GM19455 (cell line): Measurements from ENCODE around the gene SH3D19.
A peak's percentile ranks its signal among the peaks of the same experiment; 100 is the strongest.
"Not testable (repeated sequence)": the region's sequence is repeated elsewhere in the genome, so short reads cannot be mapped to it uniquely, and the experiment has no call there.

Source experiments
- ATAC-seq: cut with Tn5 transposase; IDR thresholded peaks from one replicate; pipeline ENCODE4 v1.9.1; 2021; ENCODE audit not compliant: unreplicated experiment

The SH3D19 gene

DNA sequence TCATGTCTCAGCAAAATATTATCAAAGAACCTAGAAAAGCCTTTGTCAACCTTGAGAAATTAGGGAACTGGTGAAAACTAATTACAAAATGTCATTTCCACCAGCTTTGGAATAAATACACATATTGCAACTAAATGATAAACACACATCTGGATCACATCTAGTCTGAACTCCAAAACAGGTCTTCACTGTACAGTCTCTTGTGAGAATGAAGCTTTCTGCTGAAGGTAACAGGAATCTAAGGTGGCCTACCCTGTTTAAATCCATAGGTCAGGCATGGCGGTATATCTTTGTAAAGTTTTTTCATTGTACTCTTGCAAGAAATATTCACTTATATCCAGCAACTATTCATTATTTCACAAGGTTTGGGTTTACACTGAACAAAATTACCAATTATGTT is 1.7 kb downstream of the SH3D19 start:
- ATAC-seq, result no peak

DNA sequence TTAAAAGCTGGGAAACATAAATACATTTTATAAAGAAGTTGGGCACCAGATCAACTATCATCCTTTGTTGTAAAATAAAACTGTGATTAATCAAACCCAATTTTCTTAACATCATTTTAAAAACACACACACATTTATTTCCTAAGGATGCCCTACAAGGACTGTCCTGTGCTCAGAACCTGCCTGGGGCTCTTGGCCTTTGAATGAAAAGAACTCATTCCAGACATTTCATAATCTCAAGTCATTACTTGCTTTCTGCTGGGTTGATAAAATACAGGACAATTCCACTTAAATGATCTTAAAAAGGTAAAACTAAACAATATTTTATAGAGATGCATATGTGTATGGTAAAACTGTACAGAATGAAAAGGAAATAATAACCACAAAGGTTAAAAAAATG is 2.8 kb downstream of the SH3D19 start:
- ATAC-seq, result no peak

DNA sequence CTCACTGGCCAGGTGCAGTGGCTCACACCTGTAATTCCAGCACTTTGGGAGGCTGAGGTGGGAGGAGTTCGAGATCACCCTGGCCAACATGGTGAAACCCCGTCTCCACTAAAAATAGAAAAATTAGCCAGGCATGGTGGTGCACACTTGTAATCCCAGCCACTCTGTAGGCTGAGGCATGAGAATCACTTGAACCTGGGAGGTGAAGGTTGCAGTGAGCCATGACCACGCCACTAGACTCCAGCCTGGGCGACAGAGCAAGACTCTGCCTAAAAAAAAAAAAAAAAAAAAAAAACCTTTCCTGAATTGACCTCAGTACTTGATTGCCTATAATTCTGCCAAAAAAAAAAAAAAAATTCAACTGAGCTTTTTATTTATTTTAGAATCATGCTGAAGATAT is 3.2 kb downstream of the SH3D19 start:
- ATAC-seq, result not testable (repeated sequence)

DNA sequence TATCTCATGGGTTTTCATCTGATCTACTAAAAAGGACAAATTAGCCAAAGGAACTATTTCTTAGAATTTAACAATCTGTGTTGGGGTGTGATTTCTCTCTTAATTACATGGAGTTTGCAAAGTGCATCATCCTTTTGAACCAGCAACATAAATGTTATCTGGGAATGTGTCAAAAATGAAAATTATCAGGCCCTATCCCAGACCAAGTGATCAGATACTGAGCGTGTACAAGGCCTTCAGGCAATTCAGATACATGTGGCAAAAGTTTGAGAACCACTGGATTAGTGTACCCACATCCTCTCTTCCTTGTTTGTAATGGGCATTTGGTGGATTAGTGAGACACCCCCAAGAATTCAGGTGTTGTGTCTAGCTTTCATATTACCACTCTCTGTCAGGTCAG is 3.8 kb downstream of the SH3D19 start:
- no peak for ATAC-seq

DNA sequence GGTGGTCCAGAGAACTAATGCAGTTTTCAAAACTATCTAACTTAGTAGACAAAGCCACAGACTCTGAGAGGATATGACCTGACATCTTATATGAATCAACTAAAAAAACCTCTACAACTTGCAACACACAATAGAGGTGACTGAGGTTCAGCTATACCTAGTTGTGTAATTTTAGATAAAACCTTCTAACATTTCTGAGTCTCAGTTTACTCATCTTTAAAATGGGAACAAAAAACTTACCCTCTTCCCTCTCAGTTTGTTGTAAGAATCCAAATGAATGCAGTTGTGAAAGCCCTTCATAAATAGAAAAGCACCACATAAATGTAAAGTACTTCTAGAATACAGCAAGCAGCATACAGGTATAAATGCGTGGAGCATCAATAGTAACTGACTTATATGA is 5.9 kb downstream of the SH3D19 start:
- ATAC-seq, result no peak

DNA sequence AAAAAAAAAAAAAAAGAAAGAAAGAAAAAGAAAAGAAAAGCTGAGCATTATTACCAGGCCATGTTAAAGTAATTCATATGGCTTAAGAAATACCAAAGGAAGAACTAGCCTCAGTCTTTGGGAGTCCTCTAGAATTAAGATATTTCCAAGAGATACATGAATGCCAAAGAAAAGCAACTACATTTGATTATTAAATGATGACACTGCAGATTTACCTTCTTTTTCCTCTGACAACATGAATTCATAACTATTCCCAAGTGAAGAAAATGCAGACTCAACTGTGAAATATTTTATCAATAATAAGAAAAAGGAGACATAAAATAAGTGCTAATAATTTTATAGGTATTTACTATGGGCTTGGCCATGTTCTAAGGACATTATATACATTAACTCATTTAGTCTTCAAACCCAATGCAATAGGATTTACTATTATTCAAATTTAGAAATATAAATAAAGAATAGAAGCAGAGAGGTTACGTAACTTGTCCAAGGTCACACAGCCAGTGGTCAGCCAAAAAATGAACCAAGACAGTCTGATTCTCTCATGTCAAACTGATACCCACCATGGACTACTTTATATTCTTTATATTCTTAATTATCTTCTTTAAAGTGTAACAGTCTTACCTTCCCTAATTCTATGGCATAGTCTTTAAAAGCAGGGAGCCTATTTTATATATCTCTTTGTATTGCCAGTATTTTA is 6.9 kb downstream of the SH3D19 start:
- no peak for ATAC-seq

DNA sequence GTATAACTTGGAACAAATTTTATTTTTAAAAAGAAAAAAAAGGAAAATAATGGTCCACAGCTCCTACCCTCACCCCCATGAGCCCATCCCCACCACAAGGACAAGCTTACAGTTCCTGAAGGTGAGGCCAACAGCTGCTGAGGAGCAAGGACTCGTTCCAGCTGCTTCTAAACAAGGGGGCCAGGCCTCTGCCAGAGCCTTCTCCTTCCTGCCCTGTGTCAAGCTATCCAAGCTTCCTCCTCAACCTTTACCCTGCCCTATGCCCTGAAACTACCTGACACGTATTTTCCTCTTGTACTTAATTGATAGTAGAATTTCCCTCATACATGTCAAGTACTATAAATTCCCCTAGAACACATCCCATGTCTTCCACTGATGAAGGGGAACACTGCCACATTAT is 8.8 kb downstream of the SH3D19 start:
- no peak for ATAC-seq

DNA sequence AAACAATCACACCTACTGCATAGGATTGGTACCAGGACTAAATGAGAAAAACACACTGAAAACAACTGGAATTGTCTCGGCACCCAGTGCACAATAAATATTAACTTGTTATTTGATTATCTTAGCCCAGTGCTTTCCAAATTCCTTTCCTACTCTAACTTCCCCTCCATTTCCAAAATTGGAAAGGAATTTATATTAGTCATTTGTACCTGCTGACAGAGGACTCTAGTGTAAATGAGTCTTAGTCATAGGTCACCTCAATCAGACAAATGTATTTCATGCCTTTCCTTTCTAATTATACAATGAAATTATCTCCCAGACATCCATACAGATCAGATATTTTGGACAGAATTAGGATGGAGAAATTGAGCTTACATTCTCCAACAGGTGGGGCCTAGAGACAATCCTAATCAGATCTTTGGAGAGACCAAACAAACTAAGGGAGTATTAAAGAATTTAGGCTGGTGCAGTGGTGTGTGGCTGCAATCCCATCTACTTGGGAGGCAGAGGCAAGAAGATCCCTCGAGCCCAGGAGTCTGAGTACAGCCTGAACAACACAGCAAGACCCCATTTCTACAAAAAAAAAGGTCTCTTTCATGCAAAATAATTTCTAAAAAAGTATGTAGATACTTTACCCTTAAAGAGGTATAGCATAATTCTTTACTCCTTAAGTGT is 10.1 kb downstream of the SH3D19 start:
- no peak for ATAC-seq

DNA sequence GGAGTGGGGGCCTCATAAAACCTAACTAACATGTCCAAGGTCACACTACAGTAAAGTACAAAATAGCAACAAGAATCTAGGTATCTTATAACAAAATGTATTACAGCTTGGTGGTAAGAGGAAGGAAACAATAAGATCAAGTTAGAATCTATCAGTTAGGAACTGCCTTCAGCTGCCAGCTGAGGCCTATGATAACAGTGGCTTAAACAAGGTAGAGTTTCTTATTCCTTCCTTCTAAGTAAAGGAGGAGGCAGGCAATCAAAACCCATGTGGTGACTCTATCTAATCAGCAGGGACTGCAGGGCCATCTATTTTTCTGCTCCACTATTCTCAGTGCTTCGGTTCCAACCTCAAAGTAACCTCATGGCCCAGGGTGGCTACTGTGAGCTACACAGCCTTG is 10.9 kb downstream of the SH3D19 start:
- ATAC-seq, result no peak

DNA sequence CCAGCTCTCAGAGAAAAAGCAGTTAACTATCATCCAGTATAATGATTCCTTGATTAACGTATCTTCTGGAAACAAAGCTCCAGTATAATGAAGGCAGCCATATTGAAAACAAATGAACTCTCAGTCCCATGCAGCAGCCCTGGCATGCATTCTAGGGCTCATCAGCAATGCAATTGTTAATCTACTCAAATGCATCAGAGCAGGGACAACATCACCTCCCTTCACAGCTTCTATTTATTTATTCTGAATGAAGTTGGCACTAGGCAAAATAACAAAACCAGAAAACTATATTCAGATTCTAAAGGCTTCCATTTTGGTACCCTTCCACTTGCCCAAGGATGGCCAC is 11.4 kb downstream of the SH3D19 start:
- ATAC-seq, result no peak

DNA sequence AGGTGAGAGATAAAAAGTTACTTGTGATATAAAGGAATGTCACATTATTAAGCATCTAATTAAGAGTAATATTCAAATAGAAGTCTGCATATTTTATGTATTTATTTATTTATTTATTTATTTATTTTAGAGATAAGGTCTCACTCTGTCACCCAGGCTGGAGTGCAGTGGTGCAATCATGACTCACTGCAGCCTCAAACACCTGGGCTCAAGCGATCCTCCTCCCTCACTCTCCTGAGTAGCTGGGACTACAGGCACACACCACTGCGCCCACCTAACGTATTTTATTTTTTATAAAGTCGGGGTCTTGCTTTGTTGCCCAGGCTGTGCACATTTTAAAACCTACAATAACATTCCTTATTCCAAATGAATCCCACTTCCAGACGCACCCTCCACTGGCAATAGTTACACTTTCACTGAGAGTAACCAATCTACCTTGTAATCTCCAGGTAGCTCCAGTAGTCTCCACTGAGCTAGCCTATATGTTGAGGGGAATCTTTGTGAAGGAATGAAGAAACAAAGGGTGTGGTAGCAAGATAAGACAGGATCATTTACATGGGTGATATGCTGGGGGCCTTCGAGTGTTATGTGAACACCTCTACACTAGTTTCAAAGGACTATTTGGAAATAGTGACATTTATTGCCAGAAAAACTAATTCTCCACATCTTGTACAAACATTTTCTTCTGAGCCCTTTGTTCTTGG is 11.9 kb downstream of the SH3D19 start:
- ATAC-seq, result no peak

DNA sequence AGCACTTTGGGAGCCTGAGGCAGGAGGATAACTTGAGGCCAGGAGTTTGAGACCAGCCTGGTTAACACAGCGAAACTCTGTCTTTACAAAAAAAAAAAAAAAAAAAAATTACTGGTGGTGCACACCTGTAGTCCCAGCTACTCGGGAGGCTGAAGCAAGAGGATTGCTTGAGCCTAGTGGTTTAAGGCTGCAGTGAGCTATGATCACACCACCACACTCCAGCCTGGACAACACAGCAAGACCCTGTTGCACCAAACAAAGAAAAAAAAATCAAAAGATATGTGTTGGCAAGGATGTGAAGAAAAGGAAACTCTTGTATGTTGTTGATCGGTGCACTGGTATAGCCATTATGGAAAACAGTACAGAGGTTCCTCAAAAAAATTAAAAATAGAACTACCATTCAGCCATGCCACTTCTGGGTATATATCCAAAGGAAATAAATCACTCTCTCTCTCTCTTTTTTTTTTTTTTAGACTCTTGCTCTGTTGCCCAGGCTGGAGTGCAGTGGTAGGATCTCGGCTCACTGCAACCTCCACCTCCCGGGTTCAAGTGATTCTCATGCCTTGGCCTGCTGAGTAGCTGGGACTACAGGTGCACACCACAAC is 15.2 kb downstream of the SH3D19 start:
- no peak for ATAC-seq

DNA sequence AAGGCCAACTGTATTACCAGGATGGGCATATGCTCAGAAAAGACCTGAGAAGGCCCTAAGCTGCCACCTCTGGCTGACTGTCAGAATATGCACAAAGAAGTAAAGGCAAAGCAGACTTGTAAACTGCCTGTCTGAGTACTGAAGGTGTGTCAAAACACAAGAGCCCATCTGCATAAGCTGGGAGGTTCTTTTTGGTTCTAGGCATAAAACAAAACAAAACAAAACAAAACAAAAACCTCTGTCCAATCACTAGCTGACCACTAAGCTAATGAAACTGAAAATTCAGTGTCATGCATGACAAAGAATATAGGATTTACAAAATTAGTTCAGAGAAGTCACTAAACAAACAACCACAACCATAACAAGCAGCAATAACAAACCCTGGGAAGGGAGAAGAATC is 20.6 kb downstream of the SH3D19 start:
- peak; percentile 86 for ATAC-seq

DNA sequence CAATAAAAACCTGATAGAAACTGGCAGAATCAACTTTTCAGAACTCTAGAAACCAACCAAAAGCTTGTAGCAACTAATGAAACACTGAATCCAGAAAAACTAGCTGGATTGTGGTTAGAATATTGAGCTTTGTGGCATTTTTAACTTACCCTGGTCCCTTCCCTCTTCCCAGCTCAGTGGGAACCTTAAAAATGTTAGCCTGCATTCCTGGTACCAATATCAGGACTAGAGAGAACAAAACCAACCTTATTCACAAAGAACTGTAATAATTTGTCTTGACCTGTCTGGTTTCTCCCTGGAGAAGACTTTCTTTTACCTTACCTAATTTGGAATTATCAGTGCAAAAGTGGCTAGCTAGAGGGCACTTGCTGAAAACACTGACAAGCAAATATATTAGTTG is 21.2 kb downstream of the SH3D19 start:
- no peak for ATAC-seq

DNA sequence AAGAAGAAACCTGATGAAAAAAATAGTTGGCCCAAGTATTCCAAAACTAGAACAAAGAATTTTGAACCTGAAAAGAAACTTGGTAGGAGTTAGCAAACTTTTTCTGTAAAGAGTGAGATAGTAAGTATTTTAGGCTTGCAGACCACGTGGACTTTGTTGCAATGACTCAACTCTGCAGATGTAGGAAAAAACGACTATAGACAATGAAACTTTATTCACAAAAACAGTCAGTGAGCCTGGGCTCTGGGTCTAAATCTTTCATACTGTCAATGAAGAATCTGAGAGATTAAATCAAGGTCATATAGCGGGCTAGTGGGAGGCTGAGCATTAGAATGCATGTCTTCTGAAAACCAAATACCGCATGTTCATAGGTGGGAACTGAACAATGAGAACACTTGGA is 23.0 kb downstream of the SH3D19 start:
- no peak for ATAC-seq

DNA sequence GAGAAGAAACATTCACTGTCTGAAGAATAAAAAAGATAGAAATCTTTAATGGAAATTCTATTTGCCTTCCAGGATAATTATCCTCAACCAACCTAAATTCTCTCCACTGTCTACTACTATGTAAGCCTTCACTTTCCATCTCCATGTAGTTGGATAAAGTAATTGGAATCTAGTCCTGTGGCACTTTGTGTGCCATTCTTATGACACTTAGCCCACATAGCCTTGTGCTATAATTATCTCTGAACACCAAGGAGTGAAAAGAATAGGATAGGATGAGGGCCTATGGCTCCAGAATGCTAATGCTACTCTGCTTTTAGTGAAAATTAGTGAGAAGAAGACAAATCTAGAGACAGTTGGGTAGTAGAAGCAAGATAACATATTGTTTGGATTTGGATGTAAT is 28.2 kb downstream of the SH3D19 start:
- ATAC-seq, result no peak

DNA sequence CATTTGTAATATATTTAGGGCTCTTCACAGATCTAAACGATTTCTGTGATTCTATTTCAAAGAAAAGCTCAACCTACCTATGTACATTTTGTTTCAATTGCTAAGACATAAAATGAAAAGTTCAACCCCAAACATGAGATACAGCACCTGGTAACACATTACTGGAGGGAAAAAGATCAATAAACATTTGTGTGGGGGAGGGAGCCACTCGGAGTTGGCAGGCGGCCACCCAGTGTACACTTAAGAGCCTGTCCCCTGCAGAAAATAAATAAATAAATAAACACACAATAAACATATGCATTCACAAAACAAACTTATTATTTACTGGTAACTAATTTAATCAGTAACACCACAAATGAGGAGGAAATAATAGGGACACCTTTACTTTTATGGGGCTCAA is 29.2 kb downstream of the SH3D19 start:
- no peak for ATAC-seq

DNA sequence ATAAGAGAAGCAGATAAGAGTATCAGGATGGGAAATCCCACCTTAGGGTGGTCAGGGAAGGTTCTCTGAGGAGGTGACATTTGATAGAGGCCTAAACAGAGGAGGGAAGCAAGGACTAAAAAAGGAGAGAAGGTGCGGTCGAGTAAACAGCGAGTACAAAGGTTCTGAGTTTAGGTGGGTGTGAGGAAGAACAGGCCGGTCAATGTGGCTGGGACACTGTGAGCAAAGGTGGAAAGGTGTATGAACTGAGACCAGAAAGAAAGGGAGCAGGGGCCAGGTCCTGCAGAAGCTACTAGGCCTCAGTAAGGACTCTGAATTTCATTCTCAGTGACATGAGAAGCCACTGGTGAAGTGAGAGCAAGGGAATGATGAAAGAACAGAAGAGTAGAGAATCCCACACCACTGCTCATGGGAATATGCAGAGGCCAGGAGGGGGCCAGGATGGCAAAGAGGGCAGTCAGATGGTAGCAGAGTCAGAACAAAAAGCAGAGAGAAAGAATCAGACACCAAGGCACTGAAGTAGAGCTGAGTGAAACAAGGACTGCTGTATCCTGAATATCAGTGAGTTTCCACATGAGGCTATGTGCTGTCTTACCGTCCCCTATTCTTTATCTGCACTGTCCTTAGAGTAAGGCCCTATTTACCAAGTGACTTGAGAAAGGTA is 30.4 kb downstream of the SH3D19 start:
- no peak for ATAC-seq

DNA sequence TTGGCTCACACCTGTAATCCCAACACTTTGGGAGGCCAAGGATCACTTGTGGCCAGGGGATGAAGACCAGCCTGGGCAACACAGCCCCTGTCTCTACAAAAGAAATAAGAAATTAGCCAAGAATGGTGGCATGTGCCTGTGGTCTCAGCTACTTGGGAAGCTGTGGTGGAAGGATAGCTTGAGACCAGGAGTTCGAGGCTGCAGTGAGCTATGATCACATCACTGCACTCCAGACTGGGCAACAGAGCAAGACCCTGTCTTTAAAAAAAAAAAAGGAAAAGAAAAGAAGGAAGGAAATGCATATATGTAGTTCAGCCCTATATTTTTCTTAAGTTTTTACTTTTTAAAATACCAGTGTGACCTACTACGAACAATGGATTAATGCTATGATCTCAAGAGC is 33.4 kb downstream of the SH3D19 start:
- no peak for ATAC-seq

DNA sequence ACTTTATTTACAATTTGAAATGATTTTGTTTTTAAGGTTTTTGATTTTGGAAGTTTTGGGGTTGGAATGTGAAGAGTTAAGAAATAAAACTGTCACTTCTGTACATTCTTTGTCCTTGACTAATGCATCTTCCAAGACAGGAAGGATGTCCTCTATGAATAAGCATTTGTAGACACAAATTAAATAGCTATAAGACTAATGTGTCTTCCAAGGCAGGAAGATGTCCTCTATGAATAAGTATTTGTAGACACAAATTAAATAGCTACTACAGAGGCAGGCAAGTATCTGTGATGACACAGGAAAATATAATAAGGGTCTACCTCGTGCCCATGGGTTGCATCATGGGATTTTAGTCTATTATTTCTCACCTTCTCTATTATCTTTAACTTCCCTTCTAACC is 33.9 kb downstream of the SH3D19 start:
- no peak for ATAC-seq

DNA sequence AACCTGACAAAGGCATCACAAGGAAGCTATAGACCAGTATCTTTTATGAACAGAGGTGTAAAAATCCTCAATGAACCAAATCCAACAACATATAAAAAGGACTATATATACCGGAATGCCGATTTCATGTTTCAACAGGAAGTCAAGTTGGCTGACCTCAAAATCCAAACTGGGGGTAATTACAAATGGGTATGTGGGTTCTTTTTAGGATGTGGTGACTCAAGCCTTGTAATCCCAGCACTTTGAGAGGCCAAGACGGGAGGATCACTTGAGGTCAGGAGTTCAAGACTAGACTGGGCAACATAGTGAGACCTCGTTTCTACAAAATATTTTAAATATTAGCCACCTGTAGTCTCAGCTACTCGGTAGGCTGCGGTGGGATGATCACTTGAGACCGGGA is 38.0 kb downstream of the SH3D19 start:
- no peak for ATAC-seq
